Measurements from ENCODE around the gene PDX1.

DNA sequence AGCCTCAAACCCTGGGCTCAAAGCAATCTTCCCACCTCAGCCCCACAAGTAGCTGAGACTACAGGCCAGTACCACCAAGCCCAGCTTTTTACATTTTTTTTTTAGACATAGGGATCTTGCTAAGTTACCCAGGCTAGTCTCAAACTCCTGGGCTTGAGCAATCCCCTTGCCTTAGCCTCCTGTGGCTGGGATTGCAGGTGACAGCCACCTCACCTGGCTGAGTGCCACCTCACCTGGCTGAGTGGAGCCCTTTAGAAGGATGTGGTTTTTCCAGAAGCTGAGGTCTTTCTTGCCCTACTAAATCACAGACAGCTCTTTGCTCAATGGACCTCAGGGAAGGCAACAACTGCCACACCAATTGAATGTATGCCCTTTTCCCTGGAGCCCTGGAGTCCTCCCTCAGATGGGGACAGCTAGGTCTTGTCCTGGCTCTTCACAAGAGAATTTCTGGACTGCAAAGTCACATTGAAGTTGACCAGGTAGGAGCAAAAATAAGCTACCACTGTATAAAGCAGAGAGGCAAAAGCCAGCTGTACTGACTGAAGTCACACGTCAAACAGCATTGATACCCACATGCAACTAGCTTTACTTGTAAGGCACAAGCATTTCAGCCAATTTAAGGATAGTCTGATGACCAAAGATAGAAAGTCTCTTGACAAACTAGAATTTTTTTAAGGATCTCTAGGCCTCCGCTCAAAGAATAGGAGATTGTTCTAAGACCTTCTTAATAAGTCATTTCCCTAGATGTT, 14.0 kb downstream of the PDX1 start:
- TF ChIP-seq, protein P1, sequence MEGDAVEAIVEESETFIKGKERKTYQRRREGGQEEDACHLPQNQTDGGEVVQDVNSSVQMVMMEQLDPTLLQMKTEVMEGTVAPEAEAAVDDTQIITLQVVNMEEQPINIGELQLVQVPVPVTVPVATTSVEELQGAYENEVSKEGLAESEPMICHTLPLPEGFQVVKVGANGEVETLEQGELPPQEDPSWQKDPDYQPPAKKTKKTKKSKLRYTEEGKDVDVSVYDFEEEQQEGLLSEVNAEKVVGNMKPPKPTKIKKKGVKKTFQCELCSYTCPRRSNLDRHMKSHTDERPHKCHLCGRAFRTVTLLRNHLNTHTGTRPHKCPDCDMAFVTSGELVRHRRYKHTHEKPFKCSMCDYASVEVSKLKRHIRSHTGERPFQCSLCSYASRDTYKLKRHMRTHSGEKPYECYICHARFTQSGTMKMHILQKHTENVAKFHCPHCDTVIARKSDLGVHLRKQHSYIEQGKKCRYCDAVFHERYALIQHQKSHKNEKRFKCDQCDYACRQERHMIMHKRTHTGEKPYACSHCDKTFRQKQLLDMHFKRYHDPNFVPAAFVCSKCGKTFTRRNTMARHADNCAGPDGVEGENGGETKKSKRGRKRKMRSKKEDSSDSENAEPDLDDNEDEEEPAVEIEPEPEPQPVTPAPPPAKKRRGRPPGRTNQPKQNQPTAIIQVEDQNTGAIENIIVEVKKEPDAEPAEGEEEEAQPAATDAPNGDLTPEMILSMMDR (IDR thresholded peaks at IDR 0.05), result no peak
- TF ChIP-seq POLR2AphosphoS5 (IDR thresholded peaks at IDR 0.05) (no peak), POLR2A (IDR thresholded peaks at IDR 0.05) (no peak)
